Measurements from ENCODE around the gene TUBGCP6. TPM values are rescaled to one million over a fixed set of nuclear protein-coding genes. Genes with fewer than 3 reads are reported as not detected.

Gene TUBGCP6
- total RNA-seq (32.9 and 46.1 TPM in 2 replicates), polyA plus RNA-seq (32.6 and 48.3 TPM in 2 replicates)

GRCh38 chr22:50244420-50245213, at the start of gene TUBGCP6:
Gene TUBGCP6 (minus strand): TSS chr22:50245023. CDS start chr22:50244459, 564 bp downstream.
- peak; percentile 95 to 97 for DNase-seq (ENCODE audit: low read depth in 1 of 2, low spot score in 1 of 2)
- Histone ChIP-seq H3K27ac (peak within 1 kb of the TSS; percentile 88), H3K27me3 (no peaks in the 10 kb centered on the region), H3K36me3 (peaks cover 6% of the 10 kb centered on the region), H3K4me1 (ENCODE audit: low read depth) (peaks cover 22% of the 10 kb centered on the region), H3K4me3 (peak within 1 kb of the TSS; percentile 81), H3K9me3 (ENCODE audit: low read depth) (no peaks in the 10 kb centered on the region)
- TF ChIP-seq CTCF (IDR thresholded peaks at IDR 0.05; ENCODE audit: low read depth, low read length) = peak; percentile 6

- H3K4me3 ChIP-seq = no peak overlapping the region
- H3K36me3 ChIP-seq = peaks cover 8% of the 10 kb centered on the region
- H3K27ac ChIP-seq = peak overlapping the region; percentile 92
- no peak for DNase-seq (ENCODE audit: low read depth in 1 of 2, low spot score in 1 of 2)
- no peaks in the 10 kb centered on the region for H3K27me3 ChIP-seq
- peaks cover 18% of the 10 kb centered on the region for H3K4me1 ChIP-seq (ENCODE audit: low read depth)
- no peaks in the 10 kb centered on the region for H3K9me3 ChIP-seq (ENCODE audit: low read depth)
- TF ChIP-seq CTCF (IDR thresholded peaks at IDR 0.05; ENCODE audit: low read depth, low read length) = no peak
Observed at GRCh38 chr22:50294319-50294656, 49.5 kb upstream of the TUBGCP6 start.

- Histone ChIP-seq H3K9me3 (ENCODE audit: low read depth) (no peaks in the 10 kb centered on the region), H3K4me3 (no peak overlapping the region), H3K36me3 (peaks cover 12% of the 10 kb centered on the region), H3K27me3 (no peaks in the 10 kb centered on the region), H3K27ac (peak overlapping the region; percentile 92), H3K4me1 (ENCODE audit: low read depth) (peaks cover 15% of the 10 kb centered on the region)
- no peak for TF ChIP-seq CTCF (IDR thresholded peaks at IDR 0.05; ENCODE audit: low read depth, low read length)
- DNase-seq (ENCODE audit: low read depth in 1 of 2, low spot score in 1 of 2) = peak; percentile 87 to 91
Observed at GRCh38 chr22:50293441-50294318, 48.9 kb upstream of the TUBGCP6 start.

- TF ChIP-seq CTCF (IDR thresholded peaks at IDR 0.05; ENCODE audit: low read depth, low read length) = no peak
- no peaks in the 10 kb centered on the region for H3K9me3 ChIP-seq (ENCODE audit: low read depth)
- peaks cover 15% of the 10 kb centered on the region for H3K4me1 ChIP-seq (ENCODE audit: low read depth)
- no peaks in the 10 kb centered on the region for H3K27me3 ChIP-seq
- H3K27ac ChIP-seq = peak overlapping the region; percentile 92
- H3K4me3 ChIP-seq = no peak overlapping the region
- DNase-seq (ENCODE audit: low read depth in 1 of 2, low spot score in 1 of 2) = no peak
- peaks cover 17% of the 10 kb centered on the region for H3K36me3 ChIP-seq
Observed at GRCh38 chr22:50292643-50293440, 48.0 kb upstream of the TUBGCP6 start.

DNA sequence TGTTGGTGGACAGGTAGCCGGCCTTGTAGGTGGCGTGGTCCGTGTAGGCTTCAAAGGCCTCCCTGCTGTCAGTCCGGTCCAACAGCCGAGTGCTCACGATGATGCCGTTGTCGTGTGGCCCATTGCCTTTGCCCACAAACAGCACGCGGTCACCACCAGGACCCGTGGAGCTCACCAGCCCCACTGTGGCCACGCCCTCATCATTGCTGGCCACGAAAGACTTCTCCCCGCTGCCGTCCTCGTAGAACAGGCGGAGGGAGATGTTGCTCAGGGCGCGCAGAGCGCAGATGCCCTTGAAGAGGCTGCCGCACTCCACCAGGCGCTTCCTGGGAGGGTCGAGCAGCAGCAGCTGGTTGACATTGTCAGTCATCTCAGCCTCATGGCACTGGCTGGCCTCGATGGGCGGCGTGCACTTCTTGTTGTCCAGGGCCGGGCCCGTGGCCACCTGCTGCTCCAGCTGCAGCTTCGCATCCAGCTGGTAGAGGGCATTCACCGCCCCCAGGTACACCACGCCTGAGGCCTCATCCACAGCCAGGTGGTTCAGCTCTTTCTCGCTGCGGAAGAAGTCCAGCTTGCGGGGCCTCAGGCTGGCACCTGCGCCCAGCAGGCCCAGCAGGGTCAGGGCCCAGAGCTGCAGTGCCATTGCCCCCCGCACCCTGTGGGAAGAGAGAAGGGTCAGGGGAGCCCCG, 45.3 kb upstream of the TUBGCP6 start:
- no peak for TF ChIP-seq CTCF (IDR thresholded peaks at IDR 0.05; ENCODE audit: low read depth, low read length)
- Histone ChIP-seq H3K4me3 (no peak overlapping the region), H3K4me1 (ENCODE audit: low read depth) (peaks cover 15% of the 10 kb centered on the region), H3K36me3 (peaks cover 30% of the 10 kb centered on the region), H3K9me3 (ENCODE audit: low read depth) (no peaks in the 10 kb centered on the region), H3K27ac (no peak overlapping the region), H3K27me3 (no peaks in the 10 kb centered on the region)
- DNase-seq (ENCODE audit: low read depth in 1 of 2, low spot score in 1 of 2) = no peak

Data from cardiac muscle cell (in vitro differentiated cells and primary cell).